Measurements from ENCODE around the gene FAM236C.
"Not testable (repeated sequence)": the region's sequence is repeated elsewhere in the genome, so short reads cannot be mapped to it uniquely, and the experiment has no call there.

Gene FAM236C

DNA sequence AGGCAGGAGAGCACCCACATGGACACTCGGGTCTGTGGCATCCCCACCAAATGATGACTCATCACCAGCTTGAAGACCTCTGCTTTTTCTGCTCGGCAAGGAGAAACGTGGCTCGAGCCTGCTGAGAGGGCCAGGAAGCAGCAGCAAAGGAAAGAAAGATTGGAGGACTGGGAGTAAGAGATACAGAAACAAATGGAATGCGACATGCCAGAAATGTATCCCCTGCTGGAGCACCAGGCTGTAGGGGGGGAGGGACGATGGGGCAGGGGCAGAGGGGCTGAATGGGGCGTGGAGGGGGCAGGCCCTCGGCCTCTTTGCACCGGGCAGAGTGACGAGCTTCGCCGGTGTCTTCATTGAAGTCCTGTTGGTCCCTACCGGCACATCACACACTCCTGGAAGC, at the start of gene FAM236C:
Gene FAM236C, plus strand, starts transcription at position 301 of the 400 bp plus-strand sequence. CDS start 100 bp downstream, outside the sequence.
- not testable (repeated sequence) for DNase-seq (ENCODE audit: extremely low read depth, low read depth)

DNA sequence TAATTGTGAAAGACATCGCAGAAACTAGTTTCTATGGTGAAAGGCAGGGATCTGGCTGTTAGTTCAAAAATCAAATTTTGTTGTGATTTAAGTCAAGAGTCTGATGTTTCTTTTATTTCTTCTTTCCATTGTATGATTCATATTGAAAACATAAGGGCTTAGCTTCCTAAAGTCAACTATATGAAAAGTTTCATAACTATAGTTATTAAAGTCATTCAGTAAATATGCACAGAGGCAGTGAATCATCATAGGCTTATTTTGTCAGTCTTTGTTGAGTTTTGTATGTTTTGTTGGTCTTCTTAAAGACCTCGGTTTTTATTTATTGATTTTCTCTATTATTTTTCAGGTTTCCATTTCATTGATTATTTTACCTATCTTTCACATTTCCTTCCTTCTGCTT, 29.5 kb upstream of the FAM236C start:
- not testable (repeated sequence) for DNase-seq (ENCODE audit: extremely low read depth, low read depth)

DNA sequence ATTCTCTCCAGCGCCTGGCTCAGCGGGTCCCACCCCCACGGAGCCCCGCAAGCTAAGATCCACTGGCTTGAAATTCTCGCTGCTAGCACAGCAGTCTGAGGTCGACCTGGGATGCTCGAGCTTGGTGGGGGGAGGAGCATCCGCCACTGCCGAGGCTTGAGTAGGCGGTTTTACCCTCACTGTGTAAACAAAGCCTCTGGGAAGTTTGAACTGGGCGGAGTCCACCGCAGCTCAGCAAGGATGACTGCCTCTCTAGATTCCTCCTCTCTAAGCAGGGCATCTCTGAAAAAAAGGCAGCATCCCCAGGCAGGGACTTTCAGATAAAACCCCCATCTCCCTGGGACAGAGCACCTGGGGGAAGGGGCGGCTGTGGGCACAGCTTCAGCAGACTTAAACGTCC, 22.7 kb upstream of the FAM236C start:
- DNase-seq (ENCODE audit: extremely low read depth, low read depth): not testable (repeated sequence)

DNA sequence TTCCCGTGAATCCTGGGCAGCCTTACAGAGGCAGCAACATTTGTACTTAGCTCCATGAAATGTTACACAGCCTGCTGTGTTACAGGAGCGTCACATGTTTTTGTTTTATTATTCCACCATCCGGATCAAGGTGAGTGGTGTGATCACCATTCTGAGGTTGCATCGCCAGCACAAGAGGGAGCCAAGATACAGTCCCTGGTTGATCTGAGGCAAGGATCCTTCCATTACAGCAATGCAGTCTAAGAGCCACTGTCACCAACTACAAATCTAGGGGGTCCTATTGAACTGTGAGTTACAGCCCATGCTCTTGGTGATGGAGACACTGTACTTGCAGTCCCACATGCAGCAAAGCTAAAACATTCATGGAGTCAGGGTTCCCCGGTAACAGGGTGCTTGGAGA, 3.7 kb downstream of the FAM236C start:
- not testable (repeated sequence) for DNase-seq (ENCODE audit: extremely low read depth, low read depth)

DNA sequence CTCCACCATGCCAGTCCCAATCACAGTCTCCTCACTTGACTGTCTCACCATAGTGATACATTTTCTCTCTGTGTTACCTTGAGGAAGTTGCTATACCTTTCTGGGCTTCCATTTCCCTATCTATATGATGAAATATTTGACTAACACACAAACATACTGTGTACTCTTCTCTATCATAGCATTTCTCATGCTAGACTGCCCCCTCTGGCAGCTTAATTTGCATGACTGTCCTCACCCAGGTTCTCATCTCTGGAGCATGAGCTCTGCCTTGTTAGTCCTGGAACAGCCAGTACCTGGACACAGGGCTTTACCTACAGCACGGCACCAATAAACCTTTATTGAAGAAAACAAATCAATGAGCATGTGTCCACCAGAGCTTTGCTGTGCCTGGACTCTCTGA, 19.9 kb downstream of the FAM236C start:
- DNase-seq (ENCODE audit: extremely low read depth, low read depth): not testable (repeated sequence)

DNA sequence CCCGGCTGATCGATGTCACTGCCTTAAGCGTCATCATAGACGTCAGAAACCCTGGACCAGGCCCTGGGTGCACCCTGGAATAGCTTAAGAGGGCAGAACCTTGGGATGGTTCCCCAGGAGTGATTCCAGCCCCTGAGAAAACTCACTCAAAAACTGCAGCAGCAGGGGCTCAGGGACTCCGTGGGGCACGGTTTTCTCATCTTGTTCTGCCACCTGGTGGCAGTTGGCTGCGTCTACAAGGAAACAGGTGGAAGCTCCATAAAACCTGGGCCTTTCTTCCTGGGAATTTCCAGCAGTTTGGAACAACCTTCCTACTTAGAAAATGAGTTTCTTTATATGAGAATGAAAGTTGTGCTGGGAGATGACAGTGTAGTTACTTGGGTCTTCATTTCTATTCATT, 24.0 kb downstream of the FAM236C start:
- DNase-seq (ENCODE audit: extremely low read depth, low read depth): not testable (repeated sequence)

DNA sequence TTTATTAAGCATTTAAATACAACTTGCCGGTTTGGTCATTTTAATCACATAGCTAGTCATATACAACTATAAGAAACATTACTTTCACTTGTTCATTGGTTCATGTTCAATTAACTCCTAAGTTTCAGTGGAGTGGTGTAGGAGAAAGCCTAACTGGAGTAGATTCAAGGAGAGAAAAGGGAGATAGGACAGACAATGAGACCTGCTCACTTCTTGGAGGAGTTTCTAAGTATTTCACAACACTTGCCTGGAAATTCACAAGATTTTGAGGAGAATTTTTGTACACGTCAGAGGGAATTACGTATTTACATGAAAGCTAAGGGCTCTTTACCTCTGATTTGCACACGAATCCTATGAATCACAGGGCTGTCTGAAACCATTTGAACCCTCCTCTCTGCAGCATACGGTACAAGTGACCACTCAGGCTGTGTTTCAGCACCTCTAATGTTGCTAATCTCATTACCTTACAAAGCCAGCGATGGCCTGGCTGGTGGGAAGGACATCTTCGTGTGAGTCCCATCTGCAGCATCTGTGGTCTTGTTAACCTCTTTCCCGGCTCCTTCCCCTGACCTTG, 24.6 kb downstream of the FAM236C start:
- DNase-seq (ENCODE audit: extremely low read depth, low read depth): not testable (repeated sequence)

DNA sequence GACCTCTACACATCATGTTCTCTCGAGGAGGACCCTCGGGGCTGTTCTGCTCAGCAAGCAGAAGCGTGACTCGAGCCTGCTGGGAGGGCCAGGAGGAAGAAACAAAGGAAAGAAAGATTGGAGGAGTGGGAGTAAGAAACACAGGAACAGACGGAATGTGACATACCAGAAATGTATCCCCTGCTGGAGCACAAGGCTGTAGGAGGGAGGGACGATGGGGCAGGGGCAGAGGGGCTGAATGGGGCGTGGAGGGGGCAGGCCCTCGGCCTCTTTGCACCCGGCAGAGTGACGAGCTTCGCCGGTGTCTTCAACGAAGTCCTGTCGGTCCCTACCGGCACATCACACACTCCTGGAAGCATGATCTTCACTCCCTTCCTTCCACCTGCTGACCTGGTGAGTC, 25.5 kb downstream of the FAM236C start, which contains the start of gene FAM236A:
Gene FAM236A, plus strand, starts transcription at position 301 of the 400 bp plus-strand sequence. Its CDS starts 57 bp downstream, at position 358.
- DNase-seq (ENCODE audit: extremely low read depth, low read depth): not testable (repeated sequence)

DNA sequence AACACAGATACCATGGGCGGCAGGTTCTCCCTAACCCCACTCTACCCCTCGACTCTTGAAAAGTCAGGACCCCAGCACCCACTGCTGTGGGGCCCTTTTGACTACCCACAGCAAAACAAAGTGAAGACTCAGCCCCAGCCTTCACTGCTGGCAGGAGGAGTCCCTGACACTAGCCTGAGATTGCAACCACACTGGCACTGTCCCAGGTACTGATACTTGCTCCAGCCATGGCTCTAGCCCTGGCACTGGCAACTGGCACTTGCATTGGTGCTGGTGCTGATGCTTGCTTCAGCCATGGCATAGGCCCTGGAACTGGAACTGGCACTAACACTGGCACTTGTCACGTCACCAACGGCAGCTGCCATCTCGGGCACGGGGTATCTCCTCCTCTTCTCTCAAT, 29.9 kb downstream of the FAM236C start:
- DNase-seq (ENCODE audit: extremely low read depth, low read depth): not testable (repeated sequence)

DNA sequence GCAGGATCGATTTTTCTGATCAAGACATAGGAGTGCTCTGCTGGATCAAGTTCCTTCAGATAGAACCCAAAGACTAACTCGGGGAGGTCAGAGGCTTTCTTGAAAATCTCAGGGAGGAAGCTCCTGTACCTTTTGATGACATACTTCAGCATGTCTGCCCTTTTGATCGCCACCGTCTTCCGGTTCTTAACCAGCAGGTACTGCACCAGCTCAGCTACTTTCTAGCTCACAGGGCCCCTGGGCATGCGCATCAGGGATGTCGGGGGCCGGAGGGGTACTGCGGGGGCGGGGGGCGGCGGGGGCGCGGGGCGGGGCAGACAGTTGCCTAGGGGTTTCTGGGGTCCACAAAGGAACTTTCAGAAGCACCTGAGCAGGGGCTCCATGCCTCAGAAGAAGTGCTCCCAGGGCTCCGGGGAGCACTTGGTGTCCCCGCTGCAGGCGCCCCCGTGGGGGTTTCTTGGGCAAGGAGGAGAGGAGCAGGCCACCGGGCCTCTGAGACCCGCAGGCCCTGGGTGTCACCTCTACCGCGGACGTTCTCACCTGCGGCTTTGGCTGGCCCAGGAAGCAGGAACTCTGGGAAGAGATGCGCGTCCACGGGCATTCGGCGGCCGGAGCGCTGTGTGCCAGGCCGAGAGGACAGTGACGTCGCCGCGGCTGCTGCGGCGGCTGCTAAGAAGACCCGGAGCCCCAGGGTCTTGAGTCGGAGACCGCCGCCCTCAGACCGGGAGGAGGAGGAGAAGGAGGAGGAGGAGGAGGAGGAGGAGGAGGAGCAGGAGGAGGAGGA, 30.8 kb downstream of the FAM236C start:
- not testable (repeated sequence) for DNase-seq (ENCODE audit: extremely low read depth, low read depth)

DNA sequence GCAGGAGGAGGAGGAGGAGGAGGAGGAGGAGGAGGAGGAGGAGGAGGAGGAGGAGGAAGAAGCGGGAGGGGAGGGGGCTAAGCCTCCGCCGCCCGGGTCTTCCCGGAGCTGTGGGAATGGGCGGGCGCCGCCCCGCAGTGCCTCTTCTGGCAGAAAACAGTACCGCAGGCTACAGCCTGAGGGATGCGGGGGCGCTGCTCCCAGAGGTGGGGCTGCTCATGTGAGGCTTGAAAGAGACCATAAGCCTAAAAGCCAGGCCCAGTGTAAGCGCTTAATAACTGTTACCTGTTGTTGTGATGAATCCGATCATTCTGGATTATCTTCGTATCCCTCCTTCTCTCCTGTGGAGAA, 31.4 kb downstream of the FAM236C start, which contains the start of gene DMRTC1:
Gene DMRTC1, minus strand, starts transcription at position 19 of the 351 bp plus-strand sequence. CDS start 68,143 bp downstream, outside the sequence.
- DNase-seq (ENCODE audit: extremely low read depth, low read depth): not testable (repeated sequence)

DNA sequence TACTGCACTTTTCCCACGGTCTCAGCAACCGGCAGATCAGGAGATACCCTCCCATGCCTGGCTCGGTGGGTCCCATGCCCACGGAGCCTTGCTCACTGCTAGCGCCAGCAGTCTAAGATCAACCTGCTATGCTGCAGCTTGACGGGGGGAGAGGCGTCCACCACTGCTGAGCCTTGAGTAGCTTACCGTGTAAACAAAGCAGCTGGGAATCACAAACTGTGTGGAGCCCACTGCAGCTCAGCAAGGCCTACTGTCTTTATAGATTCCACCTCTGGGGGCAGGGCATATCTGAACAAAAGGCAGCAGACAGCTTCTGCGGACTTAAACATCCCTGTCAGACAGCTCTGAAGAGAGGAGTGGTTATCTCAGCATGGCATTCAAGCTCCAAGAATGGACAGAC, 47.6 kb downstream of the FAM236C start:
- DNase-seq (ENCODE audit: extremely low read depth, low read depth): not testable (repeated sequence)

All from AG09319 (cell line).